GM23338 (cell line): ENCODE data around the gene PAQR5. TPM values are rescaled to one million over a fixed set of nuclear protein-coding genes. Genes with fewer than 3 reads are reported as not detected.

Source experiments
- ATAC-seq: fragments of 200-7000 bp; cut with Tn5 transposase; 3 replicates; pipeline ENCODE4 v1.9.1; 2020
- DNase-seq: peaks from one replicate; pipeline ENCODE4 v3.0.0-alpha.2; 2015; ENCODE audit warnings: low spot score
- H2AFZ ChIP-seq: fragments of 200-600 bp; sonication (generic); 2 replicates; pipeline ENCODE4 v1.8.0; 2016; ENCODE audit warnings: antibody characterized with exemption, mild to moderate bottlenecking, moderate library complexity
- H3F3A ChIP-seq: fragments of 200-600 bp; sonication (generic); replicated peaks from 2 replicates; pipeline ENCODE4 v1.8.0; 2017; ENCODE audit warnings: antibody characterized with exemption, mixed run types, low read depth
- H3K27ac ChIP-seq: fragments of 200-600 bp; sonication (generic); 2 replicates; pipeline ENCODE4 v1.6.1; 2016; ENCODE audit warnings: low read depth
- H3K27me3 ChIP-seq: fragments of 200-600 bp; sonication (generic); 2 replicates; pipeline ENCODE4 v1.8.0; 2016; ENCODE audit warnings: mild to moderate bottlenecking, mixed run types, moderate library complexity; ENCODE audit not compliant: insufficient read depth
- H3K36me3 ChIP-seq: fragments of 200-600 bp; sonication (generic); 2 replicates; pipeline ENCODE4 v1.8.0; 2016; ENCODE audit warnings: mild to moderate bottlenecking; ENCODE audit not compliant: insufficient read depth
- H3K4me1 ChIP-seq: fragments of 200-600 bp; sonication (generic); 2 replicates; pipeline ENCODE4 v1.8.0; 2016; ENCODE audit warnings: mild to moderate bottlenecking, moderate library complexity; ENCODE audit not compliant: insufficient read depth
- H3K4me2 ChIP-seq: fragments of 200-600 bp; sonication (generic); 2 replicates; pipeline ENCODE4 v1.7.1; 2017; ENCODE audit warnings: mixed run types
- H3K4me3 ChIP-seq: fragments of 200-600 bp; sonication (generic); 2 replicates; pipeline ENCODE4 v1.6.1; 2016; ENCODE audit warnings: mixed run types
- H3K79me2 ChIP-seq: fragments of 200-600 bp; sonication (generic); replicated peaks from 2 replicates; pipeline ENCODE4 v1.8.0; 2017; ENCODE audit warnings: mild to moderate bottlenecking; ENCODE audit not compliant: insufficient read depth
- H3K9me2 ChIP-seq: fragments of 200-600 bp; sonication (generic); 2 replicates; pipeline ENCODE4 v1.8.0; 2017; ENCODE audit not compliant: insufficient read depth
- H4K20me1 ChIP-seq: fragments of 200-600 bp; sonication (generic); replicated peaks from 2 replicates; pipeline ENCODE4 v1.8.0; 2017; ENCODE audit warnings: mild to moderate bottlenecking; ENCODE audit not compliant: insufficient read depth
- H3K27ac Mint-ChIP-seq: 2 replicates; pipeline ENCODE4 v1.8.0; 2020; ENCODE audit warnings: inconsistent platforms, mild to moderate bottlenecking, moderate library complexity, mixed read lengths
- H3K27me3 Mint-ChIP-seq: 3 replicates; pipeline ENCODE4 v1.8.0; 2022; ENCODE audit warnings: low read depth, mild to moderate bottlenecking, moderate library complexity, mixed read lengths, inconsistent platforms; ENCODE audit not compliant: insufficient read depth, poor library complexity
- H3K36me3 Mint-ChIP-seq: 3 replicates; pipeline ENCODE4 v1.8.0; 2021; ENCODE audit warnings: low read depth, mild to moderate bottlenecking, inconsistent platforms, moderate library complexity, mixed read lengths
- H3K4me1 Mint-ChIP-seq: 3 replicates; pipeline ENCODE4 v1.8.0; 2020; ENCODE audit warnings: mild to moderate bottlenecking, inconsistent platforms, mixed read lengths
- H3K4me3 Mint-ChIP-seq: 3 replicates; pipeline ENCODE4 v1.8.0; 2021; ENCODE audit warnings: moderate library complexity, mild to moderate bottlenecking, inconsistent platforms, mixed read lengths
- H3K9me3 Mint-ChIP-seq: 3 replicates; pipeline ENCODE4 v1.8.0; 2020; ENCODE audit warnings: moderate library complexity, mild to moderate bottlenecking, inconsistent platforms, mixed read lengths
- CREB1 ChIP-seq: fragments of 250-450 bp; sonication (Bioruptor Pico); IDR thresholded peaks from 2 replicates; pipeline ENCODE4 v1.5.0; 2020; ENCODE audit warnings: low read depth, mild to moderate bottlenecking, moderate library complexity
- EZH2phosphoT487 ChIP-seq: fragments of 200-600 bp; sonication (generic); IDR thresholded peaks from one replicate; pipeline ENCODE4 v1.8.1; 2018; ENCODE audit warnings: antibody characterized with exemption; ENCODE audit not compliant: unreplicated experiment
- JUNB ChIP-seq: IDR thresholded peaks from one replicate; pipeline ENCODE4 v1.6.1; 2016; ENCODE audit warnings: antibody characterized with exemption; ENCODE audit not compliant: unreplicated experiment
- NANOG ChIP-seq: IDR thresholded peaks from 2 replicates; pipeline ENCODE4 v1.6.1; 2016; ENCODE audit warnings: antibody characterized with exemption, borderline replicate concordance
- POLR2AphosphoS5 ChIP-seq: IDR thresholded peaks from 2 replicates; pipeline ENCODE4 v1.6.1; 2016; ENCODE audit warnings: antibody characterized with exemption, low read depth
- REST ChIP-seq: IDR thresholded peaks from one replicate; pipeline ENCODE4 v1.6.1; 2018; ENCODE audit warnings: antibody characterized with exemption; ENCODE audit not compliant: unreplicated experiment
- ZNF114 ChIP-seq: fragments of 250-450 bp; sonication (Bioruptor Pico); IDR thresholded peaks from 2 replicates; pipeline ENCODE4 v1.5.0; 2020; ENCODE audit warnings: mild to moderate bottlenecking, moderate library complexity
- ZNF331 ChIP-seq: fragments of 250-450 bp; sonication (Bioruptor Pico); IDR thresholded peaks from 2 replicates; pipeline ENCODE4 v1.5.0; 2020; ENCODE audit warnings: low read depth, mild to moderate bottlenecking, moderate library complexity
- ZNF462 ChIP-seq: fragments of 250-450 bp; sonication (Bioruptor Pico); IDR thresholded peaks from 2 replicates; pipeline ENCODE4 v1.5.0; 2020; ENCODE audit warnings: mild to moderate bottlenecking, moderate library complexity
- polyA plus RNA-seq: library from polyadenylated mRNA; unstranded; fragments of >200 nt; fragmentation: Nextera tagmentation; extraction: Ambion mirVana; gene quantifications from 2 replicates; pipeline ENCODE4 v1.2.1, GENCODE V29; 2016
- total RNA-seq: library from RNA; depleted of rRNA; stranded (reverse); fragments of >200 nt; shearing (Covaris generic); gene quantifications from 2 replicates; pipeline ENCODE4 v1.2.3, GENCODE V29; 2014

Gene PAQR5
- total and polyA plus RNA-seq, 2 experiments from 2014 or later: 8.7 to 14.5 TPM

- TF ChIP-seq REST: no peak
Measured at GRCh38 chr15:69297642-69298353, 914 bp upstream of the PAQR5 start (continued).

- Histone ChIP-seq H3K27me3 (peaks cover 35% of the 10 kb centered on the region), H3K9me2 (no peaks in the 10 kb centered on the region), H2AFZ (peak overlapping the region; percentile 100), H3K4me1 (peaks cover 12% of the 10 kb centered on the region; the same call in 1 of the 2 replicates), H3K27ac (no peak overlapping the region), H3K79me2 (no peaks in the 10 kb centered on the region), H4K20me1 (no peaks in the 10 kb centered on the region), H3F3A (no peaks in the 10 kb centered on the region; the same call in 1 of the 2 replicates), H3K36me3 (no peaks in the 10 kb centered on the region), H3K4me3 (peak overlapping the region; percentile 74), H3K4me2 (peak overlapping the region; percentile 96)
- no peaks in the 10 kb centered on the region for H3K9me3 Mint-ChIP-seq
- no peak overlapping the region for H3K27ac Mint-ChIP-seq
- no peak for DNase-seq
- H3K4me3 Mint-ChIP-seq: peak overlapping the region; percentile 71
- peaks cover 35% of the 10 kb centered on the region for H3K27me3 Mint-ChIP-seq
- no peaks in the 10 kb centered on the region for H3K36me3 Mint-ChIP-seq
- peaks cover 17% of the 10 kb centered on the region for H3K4me1 Mint-ChIP-seq
- peak; percentile 4; the same call in 2 of the 3 replicates for ATAC-seq
- TF ChIP-seq CREB1 (CRISPR knock-in tag) (no peak), JUNB (no peak), ZNF462 (CRISPR knock-in tag) (no peak), NANOG (no peak), ZNF114 (CRISPR knock-in tag) (no peak), POLR2AphosphoS5 (no peak), REST (no peak), ZNF331 (CRISPR knock-in tag) (no peak), EZH2phosphoT487 (no peak)
Measured at GRCh38 chr15:69298354-69298696, 387 bp upstream of the PAQR5 start.
